RWPE2 (cell line): Measurements from ENCODE around the gene NRXN2.

Experiments
- ATAC-seq: fragments of 200-7000 bp; cut with Tn5 transposase; 3 replicates; pipeline ENCODE4 v1.9.1; 2021; ENCODE audit warnings: low read depth
- DNase-seq: peaks from one replicate; pipeline ENCODE4 v3.0.0-alpha.2; 2020; ENCODE audit warnings: low spot score
- H3K27ac ChIP-seq: fragments of 450-650 bp; 2 replicates; pipeline ENCODE4 v1.5.1; 2017; ENCODE audit warnings: mild to moderate bottlenecking; ENCODE audit not compliant: poor library complexity, severe bottlenecking
- H3K27me3 ChIP-seq: fragments of 250-450 bp; sonication (Bioruptor Pico); 2 replicates; pipeline ENCODE4 v1.5.1; 2021; ENCODE audit warnings: mild to moderate bottlenecking, moderate library complexity; ENCODE audit not compliant: insufficient read depth, poor library complexity, severe bottlenecking
- H3K36me3 ChIP-seq: fragments of 250-450 bp; sonication (Bioruptor Pico); 2 replicates; pipeline ENCODE4 v1.5.1; 2020; ENCODE audit warnings: low read depth, mild to moderate bottlenecking, moderate library complexity
- H3K4me1 ChIP-seq: fragments of 250-450 bp; sonication (Bioruptor Pico); 2 replicates; pipeline ENCODE4 v1.5.1; 2021; ENCODE audit warnings: mild to moderate bottlenecking, moderate library complexity; ENCODE audit not compliant: insufficient read depth, poor library complexity, severe bottlenecking
- H3K4me3 ChIP-seq: fragments of 250-450 bp; sonication (Bioruptor Pico); 2 replicates; pipeline ENCODE4 v1.5.1; 2021; ENCODE audit warnings: mild to moderate bottlenecking, moderate library complexity; ENCODE audit not compliant: severe bottlenecking
- H3K9me3 ChIP-seq: fragments of 250-450 bp; sonication (Bioruptor Pico); 2 replicates; pipeline ENCODE4 v1.5.1; 2021; ENCODE audit warnings: mild to moderate bottlenecking, moderate library complexity; ENCODE audit not compliant: severe bottlenecking
- CTCF ChIP-seq: fragments of 450-650 bp; IDR thresholded peaks from one replicate; pipeline ENCODE4 v1.5.1; 2017; ENCODE audit warnings: mild to moderate bottlenecking, moderate library complexity; ENCODE audit not compliant: poor library complexity, severe bottlenecking

NRXN2 gene

GRCh38 chr11:64647019-64647779, 75.8 kb downstream of the NRXN2 start:
- no peak for ATAC-seq
- H3K27ac ChIP-seq = no peak overlapping the region
- no peak overlapping the region for H3K4me3 ChIP-seq
- H3K27me3 ChIP-seq = peaks cover 27% of the 10 kb centered on the region
- H3K36me3 ChIP-seq = no peaks in the 10 kb centered on the region
- TF ChIP-seq CTCF = no peak
- H3K4me1 ChIP-seq = no peaks in the 10 kb centered on the region
- no peak for DNase-seq
- H3K9me3 ChIP-seq = no peaks in the 10 kb centered on the region

- no peaks in the 10 kb centered on the region for H3K4me1 ChIP-seq
- DNase-seq (no peak), ATAC-seq (peak; percentile 41; the same call in 2 of the 3 replicates)
- no peaks in the 10 kb centered on the region for H3K36me3 ChIP-seq
- H3K27me3 ChIP-seq = peaks cover 49% of the 10 kb centered on the region
- H3K4me3 ChIP-seq = no peak overlapping the region
- no peak for TF ChIP-seq CTCF
- H3K27ac ChIP-seq = no peak overlapping the region
- H3K9me3 ChIP-seq = no peaks in the 10 kb centered on the region
Measured at GRCh38 chr11:64644647-64645275, 78.2 kb downstream of the NRXN2 start.

- Histone ChIP-seq H3K36me3 (no peaks in the 10 kb centered on the region), H3K4me3 (no peak overlapping the region), H3K27ac (no peak overlapping the region), H3K27me3 (peaks cover 55% of the 10 kb centered on the region), H3K9me3 (no peaks in the 10 kb centered on the region), H3K4me1 (no peaks in the 10 kb centered on the region)
- ATAC-seq (no peak), DNase-seq (no peak)
- no peak for TF ChIP-seq CTCF
Measured at GRCh38 chr11:64643920-64644646, 78.9 kb downstream of the NRXN2 start.

GRCh38 chr11:64643256-64643881, 79.6 kb downstream of the NRXN2 start:
- no peaks in the 10 kb centered on the region for H3K4me1 ChIP-seq
- ATAC-seq (no peak), DNase-seq (no peak)
- no peaks in the 10 kb centered on the region for H3K9me3 ChIP-seq
- no peak overlapping the region for H3K4me3 ChIP-seq
- TF ChIP-seq CTCF = no peak
- peaks cover 62% of the 10 kb centered on the region for H3K27me3 ChIP-seq
- no peak overlapping the region for H3K27ac ChIP-seq
- H3K36me3 ChIP-seq = no peaks in the 10 kb centered on the region
